HG03469 (cell line): ENCODE results near the gene KRT86.
"Not testable (repeated sequence)": the region's sequence is repeated elsewhere in the genome, so short reads cannot be mapped to it uniquely, and the experiment has no call there.

Experiments
- ATAC-seq: cut with Tn5 transposase; IDR thresholded peaks from one replicate; pipeline ENCODE4 v1.9.1; 2021; ENCODE audit warnings: mild to moderate bottlenecking, moderate library complexity, moderate number of reproducible peaks; ENCODE audit not compliant: unreplicated experiment

Gene KRT86

GRCh38 chr12:52238916-52239646, 35.4 kb upstream of the KRT86 start:
- ATAC-seq: no peak

GRCh38 chr12:52239767-52240166, 34.7 kb upstream of the KRT86 start:
- no peak for ATAC-seq

GRCh38 chr12:52240247-52240646, 34.2 kb upstream of the KRT86 start:
- ATAC-seq: not testable (repeated sequence)

GRCh38 chr12:52241205-52241842, 33.1 kb upstream of the KRT86 start:
- ATAC-seq: no peak

GRCh38 chr12:52242442-52243258, 31.8 kb upstream of the KRT86 start:
- ATAC-seq: no peak

GRCh38 chr12:52243259-52243855, 31.1 kb upstream of the KRT86 start:
- no peak for ATAC-seq

GRCh38 chr12:52243856-52244614, 30.4 kb upstream of the KRT86 start:
- peak; percentile 73 for ATAC-seq

- no peak for ATAC-seq
These were observed 29.8 kb upstream of the KRT86 start for GRCh38 chr12:52244615-52244994.

- no peak for ATAC-seq
These were observed 29.0 kb upstream of the KRT86 start for GRCh38 chr12:52245259-52245961.

- no peak for ATAC-seq
These were observed 28.4 kb upstream of the KRT86 start for GRCh38 chr12:52245962-52246569.

- no peak for ATAC-seq
These were observed 27.5 kb upstream of the KRT86 start for GRCh38 chr12:52246720-52247621.

- no peak for ATAC-seq
These were observed 26.6 kb upstream of the KRT86 start for GRCh38 chr12:52247622-52248540.

GRCh38 chr12:52248541-52249461, 25.6 kb upstream of the KRT86 start:
- no peak for ATAC-seq

- ATAC-seq: no peak
These were observed 24.9 kb upstream of the KRT86 start for GRCh38 chr12:52249511-52250047.

- no peak for ATAC-seq
These were observed 24.1 kb upstream of the KRT86 start for GRCh38 chr12:52250048-52250990.
